ENCODE measurements around the gene TMC6. TPM values are rescaled to one million over a fixed set of nuclear protein-coding genes. Genes with fewer than 3 reads are reported as not detected.

Gene TMC6
- total and polyA plus RNA-seq, 8 donors: 15.6 to 61.2 (median 25.5) TPM

GRCh38 chr17:78151514-78152008 is 23.0 kb upstream of the TMC6 start:
- Histone ChIP-seq H3K36me3 (no peaks in the 10 kb centered on the region), H3K27me3 (no peaks in the 10 kb centered on the region), H3K27ac (peak overlapping the region in 3 of 4 donors; percentile 28 to 62 (median 52)), H3K4me3 (no peak overlapping the region), H3K4me1 (peaks cover 0 to 23% (median 21%) of the 10 kb centered on the region in 3 donors), H3K9me3 (no peaks in the 10 kb centered on the region)
- ATAC-seq (peak in 3 of 4 donors; percentile 60 to 76 (median 66)), FAIRE-seq (no peak), DNase-seq (peak in 3 of 6 donors; percentile 18 to 34 (median 32))
- no peak for TF ChIP-seq CTCF (IDR thresholded peaks at IDR 0.05)
- 25 to 28% methylated on average over 7 of the region's 7 CpGs for WGBS, 2 donors
- intact Hi-C loops (cut with DNase I): no loop called here

- Histone ChIP-seq H3K27ac (peak overlapping the region in 1 of 4 donors; percentile 2), H3K4me3 (no peak overlapping the region), H3K36me3 (no peaks in the 10 kb centered on the region), H3K9me3 (no peaks in the 10 kb centered on the region), H3K27me3 (no peaks in the 10 kb centered on the region), H3K4me1 (peaks cover 22 to 50% (median 47%) of the 10 kb centered on the region in 3 donors)
- intact Hi-C loops (cut with DNase I): no loop called here
- 73 to 76% methylated on average over 14 of the region's 14 CpGs for WGBS, 2 donors
- FAIRE-seq: no peak
- peak in 1 of 6 donors; percentile 5 for DNase-seq
- TF ChIP-seq CTCF (IDR thresholded peaks at IDR 0.05): no peak
- ATAC-seq: no peak
Observed at GRCh38 chr17:78148286-78149016, 19.9 kb upstream of the TMC6 start.

- Histone ChIP-seq H3K9me3 (no peaks in the 10 kb centered on the region), H3K27ac (peak overlapping the region in 3 of 4 donors; percentile 2 to 81 (median 16)), H3K36me3 (no peaks in the 10 kb centered on the region), H3K4me1 (peaks cover 24 to 52% (median 48%) of the 10 kb centered on the region in 3 donors), H3K4me3 (no peak overlapping the region), H3K27me3 (no peaks in the 10 kb centered on the region)
- no peak for FAIRE-seq
- WGBS, 2 donors: 47 to 49% methylated on average over 7 to 8 of the region's 8 CpGs
- DNase-seq: peak in 5 of 6 donors; percentile 55 to 66 (median 64)
- no peak for TF ChIP-seq CTCF (IDR thresholded peaks at IDR 0.05)
- peak in 1 of 4 donors; percentile 27 for ATAC-seq
- intact Hi-C loops (cut with DNase I): no loop called here
Observed at GRCh38 chr17:78147315-78147998, 18.9 kb upstream of the TMC6 start.

- no peaks in the 10 kb centered on the region for H3K9me3 ChIP-seq
- intact Hi-C loops (cut with DNase I): no loop called here
- no peaks in the 10 kb centered on the region for H3K27me3 ChIP-seq
- FAIRE-seq (no peak), ATAC-seq (no peak), DNase-seq (peak in 2 of 6 donors; percentile 10 to 62)
- H3K4me3 ChIP-seq: no peak overlapping the region
- no peaks in the 10 kb centered on the region for H3K36me3 ChIP-seq
- no peak for TF ChIP-seq CTCF (IDR thresholded peaks at IDR 0.05)
- WGBS, 2 donors: 87 to 90% methylated on average over 6 of the region's 6 CpGs
- peaks cover 24 to 54% (median 47%) of the 10 kb centered on the region in 3 donors for H3K4me1 ChIP-seq
- peak overlapping the region in 3 of 4 donors; percentile 2 to 81 (median 16) for H3K27ac ChIP-seq
Observed at GRCh38 chr17:78146881-78147280, 18.3 kb upstream of the TMC6 start.
